Stimulated activated CD4-positive, alpha-beta T cell treated with anti-CD3 and anti-CD28 coated beads, Interleukin-12 subunit alpha, Interleukin-12 subunit beta, amount 100 ng/mL, for 48 hours (primary cell): Measurements from ENCODE around the gene PLPPR1.

Source experiments
- DNase-seq, 3 donors: peaks; one replicate each; pipeline ENCODE4 v3.0.0-alpha.2; 2020; ENCODE audit warnings: low read depth in 2 of 3, low spot score in 1 of 3

The PLPPR1 gene

DNA sequence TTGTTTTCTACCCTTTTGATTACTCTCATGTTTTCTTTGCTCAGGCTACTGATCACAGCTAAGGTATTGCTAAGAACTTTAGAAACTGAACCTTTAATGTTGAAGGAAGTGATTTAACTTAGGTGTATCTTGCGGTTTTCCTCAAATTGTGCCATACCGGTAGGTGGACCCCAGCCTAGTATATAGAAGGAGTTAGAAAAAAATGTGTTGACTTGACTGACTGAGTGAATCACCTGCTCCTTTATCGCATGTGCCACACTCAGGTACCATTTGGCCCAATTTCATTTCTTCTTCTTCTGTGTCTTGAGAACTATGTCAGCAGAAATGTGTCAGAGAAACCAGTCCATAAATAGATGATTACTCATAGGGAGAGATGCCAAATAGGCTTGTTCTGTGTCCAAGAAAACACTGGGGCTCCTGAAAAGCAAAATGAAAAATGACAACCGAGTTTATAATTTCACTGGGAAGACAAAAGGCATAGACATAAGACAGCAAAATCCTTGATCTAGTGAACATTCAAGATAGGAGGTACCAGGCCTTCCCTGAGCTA is 19.4 kb downstream of the PLPPR1 start:
- DNase-seq: no peak

- no peak for DNase-seq
Measured at GRCh38 chr9:101050650-101051049, 22.1 kb downstream of the PLPPR1 start.

- DNase-seq: no peak
Measured at GRCh38 chr9:101054657-101055056, 26.1 kb downstream of the PLPPR1 start.

GRCh38 chr9:101055516-101055915 is 27.0 kb downstream of the PLPPR1 start:
- no peak for DNase-seq

- DNase-seq: no peak
Measured at GRCh38 chr9:101062686-101063085, 34.2 kb downstream of the PLPPR1 start.

DNA sequence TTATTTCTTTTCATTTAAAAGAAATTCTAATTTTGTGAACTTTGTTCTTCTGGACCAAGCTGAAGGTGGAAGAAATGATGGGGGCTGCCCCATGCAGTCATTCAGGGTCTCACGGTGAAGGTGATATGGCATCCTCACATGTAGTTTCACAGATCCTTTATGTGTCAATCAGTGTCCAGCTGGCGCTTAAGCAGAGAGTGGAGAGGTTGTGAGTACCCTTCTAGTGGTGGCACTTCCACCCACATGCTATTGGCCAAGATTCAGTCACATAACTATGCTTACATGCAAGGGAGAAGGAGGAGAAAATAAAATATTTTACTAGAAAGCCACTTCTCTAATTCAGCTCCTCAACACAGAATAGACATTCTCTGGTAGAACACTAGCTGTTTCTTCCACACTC is 34.7 kb downstream of the PLPPR1 start:
- no peak for DNase-seq

DNA sequence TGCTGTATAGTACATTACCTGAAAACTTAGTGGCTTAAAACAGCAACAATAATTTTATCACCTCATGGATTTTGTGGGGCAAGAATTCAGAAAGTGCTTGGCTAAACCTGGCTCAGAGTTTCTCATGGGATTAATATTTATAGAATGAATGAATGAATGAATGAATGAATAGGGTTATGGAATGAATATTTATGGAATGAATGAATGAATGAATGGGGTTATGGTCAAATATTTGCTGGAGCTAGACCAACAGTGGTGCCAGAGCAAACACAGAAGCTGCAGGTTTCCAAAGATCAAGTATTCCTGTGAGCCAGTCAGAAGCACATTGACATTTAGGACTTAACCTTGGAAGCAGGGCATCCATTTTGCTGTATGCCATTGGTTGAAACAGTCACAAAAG is 35.7 kb downstream of the PLPPR1 start:
- DNase-seq: no peak

DNA sequence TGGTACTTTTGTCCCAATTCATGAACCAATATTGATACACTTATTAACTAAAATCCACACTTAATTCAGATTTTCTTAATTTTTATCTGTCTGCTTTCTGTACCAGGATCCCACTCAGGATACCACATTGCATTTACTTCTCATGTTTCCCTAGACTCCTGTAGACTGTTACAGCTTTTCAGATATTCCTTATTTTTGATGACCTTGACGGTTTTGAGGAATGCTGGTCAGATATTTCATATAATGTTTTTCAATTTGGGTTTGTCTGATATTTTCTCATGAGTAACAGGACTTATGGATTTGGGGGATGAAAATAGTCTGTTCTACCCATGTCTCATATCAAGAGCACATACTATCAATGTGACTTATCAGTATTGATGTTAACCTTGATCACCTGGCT is 37.4 kb downstream of the PLPPR1 start:
- no peak for DNase-seq

DNA sequence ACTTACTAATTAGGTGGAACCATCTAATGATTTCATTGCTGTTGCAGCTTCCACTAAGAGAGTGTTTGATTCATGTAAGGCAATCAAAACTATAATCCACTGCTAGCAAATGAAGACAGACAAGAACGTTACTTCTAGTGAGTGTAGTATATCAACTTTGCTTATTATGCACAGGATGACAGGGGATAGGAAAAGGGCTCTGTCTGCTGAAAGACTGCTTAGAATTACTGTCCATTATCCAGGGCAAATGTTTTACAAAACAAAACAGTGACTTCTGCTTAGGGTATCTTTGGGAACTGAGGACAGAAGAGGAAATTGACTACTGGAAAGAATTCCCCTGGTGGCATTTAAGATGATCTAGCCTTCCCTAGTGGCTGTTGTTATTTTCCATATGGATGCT is 40.2 kb downstream of the PLPPR1 start:
- DNase-seq: no peak

DNA sequence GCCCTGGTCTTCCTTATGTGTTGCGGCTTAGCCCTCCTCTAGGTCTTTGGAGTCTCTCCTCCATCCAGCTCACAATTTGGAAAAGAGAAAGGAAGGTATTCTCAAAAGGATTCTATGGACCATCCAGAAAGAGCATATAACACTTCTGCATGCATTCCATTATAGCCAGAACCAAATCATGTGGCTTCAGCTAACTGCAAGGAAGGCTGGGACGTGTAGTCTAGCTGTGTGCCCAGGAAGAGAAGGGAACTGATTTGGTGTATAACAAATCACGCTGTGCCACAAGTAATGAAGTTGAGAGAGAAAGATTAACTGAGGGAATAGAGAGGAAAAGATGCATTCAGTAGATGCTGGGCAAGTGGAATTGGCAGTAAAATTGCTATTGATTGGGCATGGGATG is 43.7 kb downstream of the PLPPR1 start:
- DNase-seq: no peak

DNA sequence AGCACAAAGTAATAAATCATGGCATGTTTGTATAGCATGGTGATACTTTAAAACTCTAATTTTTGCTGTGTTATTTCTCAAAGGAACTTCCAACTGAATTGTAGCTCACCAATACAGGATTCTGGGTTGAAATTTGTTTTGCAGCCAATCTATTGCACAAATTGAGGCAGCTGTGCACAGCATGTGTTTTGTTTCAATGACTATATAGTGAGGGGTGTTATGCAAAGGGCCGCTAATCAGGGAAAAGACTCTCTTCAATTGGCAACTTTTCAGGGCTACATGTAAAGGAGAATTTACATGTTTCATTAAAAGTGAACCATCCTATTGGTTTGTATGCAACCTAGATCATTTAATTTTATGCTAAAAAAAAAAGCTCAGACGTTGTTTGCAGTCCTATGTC is 44.6 kb downstream of the PLPPR1 start:
- DNase-seq: no peak

DNA sequence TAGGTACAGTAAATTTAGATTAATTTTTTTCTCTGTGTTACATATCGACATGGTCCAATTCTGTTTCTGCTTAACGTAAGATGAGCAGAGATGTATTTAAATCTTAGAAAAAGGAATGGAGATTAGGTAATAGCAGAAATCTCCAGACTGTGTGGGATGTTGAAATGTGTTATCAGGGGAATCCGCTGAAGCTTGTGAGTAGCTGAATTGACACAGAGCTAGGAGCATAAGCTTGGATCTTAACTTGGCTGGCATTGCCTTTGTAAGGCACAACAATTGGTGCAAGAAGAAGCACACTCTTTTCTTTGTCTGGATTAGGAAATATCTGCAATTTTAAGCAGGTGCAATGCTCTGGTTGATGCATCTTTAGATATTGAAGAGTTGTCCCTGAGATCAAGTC is 53.1 kb downstream of the PLPPR1 start:
- DNase-seq: no peak

DNA sequence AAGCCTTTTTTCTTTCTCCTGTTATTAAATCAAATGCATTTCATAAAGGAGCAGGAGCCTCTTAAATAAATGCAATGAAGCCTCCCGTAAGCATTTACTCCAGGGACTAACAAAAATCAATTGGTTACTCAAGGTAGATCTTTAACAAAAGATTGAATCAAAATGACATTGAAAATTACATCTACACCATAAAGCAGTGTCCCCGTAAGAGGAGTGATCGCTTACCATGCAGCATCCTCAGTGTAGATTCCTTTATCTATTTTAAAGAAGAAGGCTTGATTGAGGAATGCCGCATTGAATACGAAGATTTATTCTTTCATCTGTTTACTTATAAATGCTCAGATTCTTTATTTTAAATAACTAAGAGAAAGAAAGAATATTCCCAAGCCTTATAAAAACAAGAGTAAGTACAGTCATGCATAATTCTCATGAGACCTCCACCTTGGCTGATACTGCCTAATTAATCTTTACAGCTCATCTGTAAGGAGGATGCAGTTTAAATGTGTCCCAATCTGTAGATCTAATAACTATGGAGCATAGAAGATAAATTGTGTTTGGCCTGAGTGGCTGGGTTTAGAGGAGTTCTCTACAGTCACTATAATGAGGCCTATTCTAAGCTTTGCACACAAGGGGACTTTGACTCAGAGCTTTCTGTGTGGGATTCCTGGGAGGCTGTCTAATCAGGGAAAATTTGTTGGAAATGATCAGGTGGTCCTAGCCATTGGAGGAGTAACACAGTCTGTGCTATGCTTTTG is 55.1 kb downstream of the PLPPR1 start:
- no peak for DNase-seq

DNA sequence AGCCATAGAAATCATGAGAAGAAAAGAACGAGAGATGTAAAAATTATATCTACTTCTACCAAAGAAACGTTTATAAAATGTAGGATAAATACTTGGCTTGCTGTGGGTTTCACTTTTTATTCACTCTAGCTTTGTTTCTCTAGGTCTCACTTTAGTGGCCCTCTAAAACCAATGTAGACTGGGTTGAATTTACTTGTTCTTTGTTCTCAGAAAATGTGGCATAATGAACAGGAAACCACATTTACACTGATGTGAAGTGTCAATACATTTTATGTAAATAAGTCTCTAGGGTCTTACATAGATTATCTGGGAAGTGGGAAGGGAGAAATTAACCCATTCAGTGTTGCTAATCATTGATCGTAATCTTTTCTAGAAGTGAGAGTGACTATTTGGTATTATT is 58.9 kb downstream of the PLPPR1 start:
- DNase-seq: no peak

DNA sequence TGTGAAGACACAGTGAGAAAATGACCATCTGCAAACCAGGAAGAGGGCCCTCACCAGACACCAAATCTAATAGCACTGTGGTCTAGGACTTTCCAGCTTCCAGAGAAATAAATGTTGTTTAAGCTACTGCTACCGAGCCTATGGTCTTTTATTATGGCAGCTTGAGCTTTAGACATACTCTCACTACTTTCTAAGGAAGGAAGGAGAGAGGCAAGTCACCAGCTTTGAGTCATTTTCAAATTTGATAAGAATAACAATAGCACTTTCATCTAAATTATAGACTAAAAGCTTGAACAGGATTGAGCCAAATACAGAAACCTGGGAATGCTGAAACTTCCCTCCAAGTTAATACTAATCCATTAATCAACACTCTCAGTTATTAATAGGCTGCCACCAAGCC is 64.4 kb downstream of the PLPPR1 start:
- no peak for DNase-seq

GRCh38 chr9:101093620-101094019 is 65.1 kb downstream of the PLPPR1 start:
- no peak for DNase-seq

DNA sequence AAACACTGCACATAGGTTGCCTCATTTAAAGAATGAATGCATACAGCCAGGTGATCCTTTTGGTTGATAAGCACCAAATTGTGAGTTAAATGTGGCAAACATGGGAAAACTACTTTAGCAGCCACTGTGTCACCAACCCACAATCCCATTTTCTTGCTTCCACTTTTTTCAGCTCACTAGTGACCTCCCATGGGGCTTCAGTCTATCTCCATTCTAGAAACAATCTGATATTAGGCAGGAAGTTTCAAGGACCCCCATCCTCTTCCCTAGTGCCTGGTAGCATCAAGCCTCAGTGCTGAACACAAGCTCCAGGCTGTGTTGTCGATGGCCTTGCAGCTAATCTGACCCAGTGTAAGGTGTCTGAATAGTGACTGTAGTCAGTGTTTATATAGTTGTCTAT is 66.2 kb downstream of the PLPPR1 start:
- DNase-seq: no peak

GRCh38 chr9:101097210-101097609 is 68.7 kb downstream of the PLPPR1 start:
- DNase-seq: no peak

GRCh38 chr9:101098392-101098791 is 69.9 kb downstream of the PLPPR1 start:
- no peak for DNase-seq

GRCh38 chr9:101114317-101114716 is 85.8 kb downstream of the PLPPR1 start:
- DNase-seq: no peak

GRCh38 chr9:101115102-101115501 is 86.6 kb downstream of the PLPPR1 start:
- no peak for DNase-seq

DNA sequence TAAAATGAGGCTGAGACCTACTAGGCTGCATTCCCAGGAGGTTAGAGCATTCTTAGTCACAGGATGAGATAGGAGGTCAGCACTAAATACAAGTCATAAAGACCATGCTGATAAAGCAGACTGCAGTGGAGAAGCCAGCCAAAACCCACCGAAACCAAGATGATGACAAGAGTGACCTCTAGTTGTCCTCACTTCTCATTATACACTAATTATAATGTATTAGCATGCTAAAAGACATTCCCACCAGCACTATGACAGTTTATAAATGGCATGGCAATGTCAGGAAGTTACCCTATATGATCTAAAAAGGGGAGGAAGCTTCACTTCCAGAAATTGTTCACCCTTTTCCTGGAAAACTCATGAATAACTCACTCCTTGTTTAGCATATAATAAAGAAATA is 88.6 kb downstream of the PLPPR1 start:
- DNase-seq: no peak

GRCh38 chr9:101119206-101119819 is 90.8 kb downstream of the PLPPR1 start:
- peak in 1 of 3 donors; percentile 3 for DNase-seq
